22Rv1 (cell line): ENCODE data around the gene FGF18.

Source experiments
- CTCF ChIP-seq: fragments of 450-650 bp; IDR thresholded peaks from 2 replicates; pipeline ENCODE4 v1.5.1; 2017; ENCODE audit warnings: mild to moderate bottlenecking
- ZFX ChIP-seq: fragments of 450-650 bp; IDR thresholded peaks from 2 replicates; pipeline ENCODE4 v1.6.1; 2017; ENCODE audit warnings: antibody characterized with exemption, borderline replicate concordance

- TF ChIP-seq CTCF (no peak), ZFX (no peak)
These were observed 8.1 kb downstream of the FGF18 start for GRCh38 chr5:171427318-171428167.
